IMR-90 (cell line): ENCODE data around the gene OSTN. TPM values are rescaled to one million over a fixed set of nuclear protein-coding genes. Genes with fewer than 3 reads are reported as not detected.

Experiments used
- ATAC-seq: fragments of 200-7000 bp; cut with Tn5 transposase; 2 replicates; pipeline ENCODE4 v1.9.1; 2020; ENCODE audit warnings: low read depth, mild to moderate bottlenecking, moderate library complexity
- BruUV-seq: library from RNA; stranded (reverse); fragments of 400-500 nt; replicated peaks from 2 replicates; lab custom pipeline; 2021; lab: Mats Ljungman, UMichigan
- CTCF ChIA-PET: fragments of 300-600 bp; formaldehyde crosslinking; extraction: SDS; loops from one replicate; lab custom pipeline; 2021; ENCODE audit warnings: antibody characterized with exemption; lab: Yijun Ruan, JAX
- POLR2A ChIA-PET: fragments of 300-600 bp; sonication (Branson Sonifier 250); formaldehyde crosslinking; loops from one replicate; lab custom pipeline; 2022; ENCODE audit warnings: antibody characterized with exemption; ENCODE audit not compliant: unreplicated experiment; lab: Charles Lee
- DNase-seq: peaks from one replicate; pipeline ENCODE4 v3.0.0; 2013
- H2AFZ ChIP-seq: replicated peaks from 2 replicates; pipeline ENCODE3; 2013; ENCODE audit warnings: low read length, mild to moderate bottlenecking; ENCODE audit not compliant: poor library complexity
- H2AK5ac ChIP-seq: 2 replicates; pipeline ENCODE4 v1.6.1; 2013; ENCODE audit warnings: low read depth, low read length, inconsistent platforms
- H2AK9ac ChIP-seq: replicated peaks from 2 replicates; pipeline ENCODE3; 2013; ENCODE audit warnings: mild to moderate bottlenecking, low read depth, low read length, moderate library complexity; ENCODE audit not compliant: poor library complexity
- H2BK120ac ChIP-seq: 2 replicates; pipeline ENCODE4 v1.6.1; 2013; ENCODE audit warnings: low read depth, low read length, inconsistent platforms
- H2BK15ac ChIP-seq: 3 replicates; pipeline ENCODE4 v1.6.1; 2013; ENCODE audit warnings: low read depth, low read length, inconsistent platforms
- H2BK20ac ChIP-seq: 2 replicates; pipeline ENCODE4 v1.6.1; 2013; ENCODE audit warnings: low read depth, mild to moderate bottlenecking, inconsistent platforms, low read length, moderate library complexity
- H2BK5ac ChIP-seq: 2 replicates; pipeline ENCODE4 v1.6.1; 2013; ENCODE audit warnings: mild to moderate bottlenecking, low read depth, low read length, inconsistent platforms; ENCODE audit not compliant: poor library complexity, severe bottlenecking
- H3K14ac ChIP-seq: replicated peaks from 2 replicates; pipeline ENCODE4 v1.6.1; 2013; ENCODE audit warnings: low read depth, low read length, inconsistent platforms
- H3K18ac ChIP-seq: 2 replicates; pipeline ENCODE4 v1.6.1; 2013; ENCODE audit warnings: low read depth, low read length, control low read depth
- H3K23ac ChIP-seq: 2 replicates; pipeline ENCODE4 v1.6.1; 2013; ENCODE audit warnings: low read depth, low read length, inconsistent platforms
- H3K27ac ChIP-seq: 2 replicates; pipeline ENCODE4 v1.5.1; 2013; ENCODE audit warnings: mild to moderate bottlenecking, control low read depth, low read length; ENCODE audit not compliant: insufficient read depth
- H3K27me3 ChIP-seq: 2 replicates; pipeline ENCODE4 v1.6.1; 2013; ENCODE audit warnings: low read length; ENCODE audit not compliant: control insufficient read depth, insufficient read depth
- H3K36me3 ChIP-seq: 2 replicates; pipeline ENCODE4 v1.6.1; 2013; ENCODE audit warnings: low read length, mixed read lengths; ENCODE audit not compliant: control insufficient read depth, insufficient read depth
- H3K4ac ChIP-seq: 2 replicates; pipeline ENCODE4 v1.6.1; 2013; ENCODE audit warnings: low read depth, low read length, inconsistent platforms
- H3K4me1 ChIP-seq: 2 replicates; pipeline ENCODE4 v1.6.1; 2013; ENCODE audit warnings: low read length, mixed read lengths; ENCODE audit not compliant: control insufficient read depth, insufficient read depth
- H3K4me2 ChIP-seq: 2 replicates; pipeline ENCODE4 v1.6.1; 2013; ENCODE audit warnings: low read depth, mild to moderate bottlenecking, control low read depth, low read length, moderate library complexity
- H3K4me3 ChIP-seq: 2 replicates; pipeline ENCODE4 v1.5.1; 2013; ENCODE audit warnings: low read depth, mild to moderate bottlenecking, control low read depth, low read length, moderate library complexity; ENCODE audit not compliant: insufficient read depth
- H3K56ac ChIP-seq: 2 replicates; pipeline ENCODE4 v1.6.1; 2013; ENCODE audit warnings: low read length, inconsistent platforms; ENCODE audit not compliant: insufficient read depth; ENCODE audit errors: extremely low read depth
- H3K79me1 ChIP-seq, 2 experiments: 2 replicates each; pipeline ENCODE4 v1.6.1; 2013; ENCODE audit warnings: low read length in 2 of 2, inconsistent platforms in 1 of 2, low read depth in 1 of 2
- H3K9ac ChIP-seq: 2 replicates; pipeline ENCODE4 v1.6.1; 2013; ENCODE audit warnings: low read depth, low read length, control low read depth
- H3K9me1 ChIP-seq: 2 replicates; pipeline ENCODE4 v1.6.1; 2013; ENCODE audit warnings: low read length, inconsistent platforms; ENCODE audit not compliant: insufficient read depth
- H3K9me3 ChIP-seq: 2 replicates; pipeline ENCODE4 v1.6.1; 2013; ENCODE audit warnings: low read length; ENCODE audit not compliant: control insufficient read depth, insufficient read depth
- H4K20me1 ChIP-seq: 2 replicates; pipeline ENCODE4 v1.6.1; 2013; ENCODE audit warnings: low read length, inconsistent platforms; ENCODE audit not compliant: insufficient read depth
- H4K5ac ChIP-seq: 2 replicates; pipeline ENCODE4 v1.6.1; 2013; ENCODE audit warnings: mild to moderate bottlenecking, low read depth, low read length, control low read depth
- H4K8ac ChIP-seq, 2 experiments: 2 replicates each; pipeline ENCODE4 v1.6.1; 2013; ENCODE audit warnings: low read depth in 2 of 2, low read length in 2 of 2, control low read depth in 1 of 2, inconsistent platforms in 1 of 2
- H4K91ac ChIP-seq: 2 replicates; pipeline ENCODE4 v1.6.1; 2013; ENCODE audit warnings: low read depth, low read length, inconsistent platforms; ENCODE audit not compliant: insufficient read depth
- BHLHE40 ChIP-seq: fragments of 150-350 bp; IDR thresholded peaks from 2 replicates; pipeline ENCODE4 v1.6.1; 2016; ENCODE audit warnings: mild to moderate bottlenecking, low read depth, low read length
- CEBPB ChIP-seq: IDR thresholded peaks from 2 replicates; pipeline ENCODE4 v1.6.1; 2012; ENCODE audit warnings: low read depth, low read length, improper control_type of control experiment
- CHD1 ChIP-seq: IDR thresholded peaks from 2 replicates; pipeline ENCODE4 v1.6.1; 2012; ENCODE audit warnings: low read depth, low read length, improper control_type of control experiment
- FOS ChIP-seq: fragments of 150-350 bp; IDR thresholded peaks from 2 replicates; pipeline ENCODE4 v1.6.1; 2016; ENCODE audit warnings: low read depth, low read length
- MAFK ChIP-seq: IDR thresholded peaks from 2 replicates; pipeline ENCODE4 v1.6.1; 2012; ENCODE audit warnings: low read depth, low read length, improper control_type of control experiment
- MAZ ChIP-seq: IDR thresholded peaks from 2 replicates; pipeline ENCODE4 v1.6.1; 2012; ENCODE audit warnings: low read depth, mild to moderate bottlenecking, low read length, improper control_type of control experiment, moderate library complexity, borderline replicate concordance
- MXI1 ChIP-seq: IDR thresholded peaks from 2 replicates; pipeline ENCODE4 v1.6.1; 2012; ENCODE audit warnings: low read depth, mild to moderate bottlenecking, low read length, moderate library complexity, borderline replicate concordance
- NFE2L2 ChIP-seq: fragments of 150-350 bp; IDR thresholded peaks from 2 replicates; pipeline ENCODE4 v1.6.1; 2016; ENCODE audit warnings: low read depth, mild to moderate bottlenecking, low read length
- POLR2A ChIP-seq: IDR thresholded peaks from 2 replicates; pipeline ENCODE4 v1.6.1; 2012; ENCODE audit warnings: mild to moderate bottlenecking, low read depth, low read length
- RAD21 ChIP-seq: IDR thresholded peaks from 2 replicates; pipeline ENCODE4 v1.6.1; 2012; ENCODE audit warnings: low read length, improper control_type of control experiment
- RCOR1 ChIP-seq: IDR thresholded peaks from 2 replicates; pipeline ENCODE4 v1.6.1; 2012; ENCODE audit warnings: mild to moderate bottlenecking, low read length, improper control_type of control experiment; ENCODE audit not compliant: insufficient replicate concordance
- RFX5 ChIP-seq: IDR thresholded peaks from 2 replicates; pipeline ENCODE4 v1.8.0; 2012; ENCODE audit warnings: low read depth, mild to moderate bottlenecking, low read length, moderate library complexity
- WGBS, 2 experiments: methylation state at CpG; one replicate each; pipeline versions ENCODE4 v1.1.5 to v1.1.7; 2013; ENCODE audit warnings: missing lambda C conversion rate in 2 of 2; ENCODE audit not compliant: insufficient read length in 1 of 2; ENCODE audit errors: extremely low coverage in 2 of 2; 5-methylcytosine and 5-hydroxymethylcytosine counted together
- dilution Hi-C: fragments of 300-500 bp; cut with HindIII; formaldehyde crosslinking; loops from one replicate; pipeline ENCODE4 v1.14.3; 2018; ENCODE audit warnings: low sequenced_read_pairs; ENCODE audit not compliant: unreplicated experiment
- in situ Hi-C: fragments of 300-500 bp; cut with MboI; formaldehyde crosslinking; loops from 3 replicates; pipeline ENCODE4 v1.14.3; 2019; ENCODE audit warnings: low sequenced_read_pairs, inconsistent platforms, mixed read lengths
- intact Hi-C: fragments of 100-400 bp; cut with micrococcal nuclease; formaldehyde crosslinking; loops from 2 replicates; pipeline ENCODE4 v1.10.0; 2022
- polyA plus RNA-seq, 3 experiments: library from polyadenylated mRNA; depleted of rRNA; stranded (reverse); fragments of >200 nt; gene quantifications; 2 replicates each; pipeline ENCODE4 v1.2.3, GENCODE V29; 2012; ENCODE audit warnings: low replicate concordance in 1 of 3
- total RNA-seq: library from RNA; depleted of rRNA; stranded (reverse); fragments of >200 nt; gene quantifications from 2 replicates; pipeline ENCODE4 v1.2.3, GENCODE V29; 2012
- TF ChIP-seq, protein P1 (sequence below): fragments of 150-350 bp; IDR thresholded peaks from 2 replicates; pipeline ENCODE4 v1.6.1; 2016; ENCODE audit warnings: low read depth, mild to moderate bottlenecking, low read length, moderate library complexity, borderline replicate concordance
- TF ChIP-seq, protein P2 (sequence below): conservative IDR thresholded peaks from 2 replicates; pipeline ENCODE4 v1.5.1; 2012; ENCODE audit warnings: mild to moderate bottlenecking, low read depth, low read length, improper control_type of control experiment

OSTN gene
- total and polyA plus RNA-seq, 2 of the 4 experiments (the other 2 are of a cell fraction): not detected

DNA sequence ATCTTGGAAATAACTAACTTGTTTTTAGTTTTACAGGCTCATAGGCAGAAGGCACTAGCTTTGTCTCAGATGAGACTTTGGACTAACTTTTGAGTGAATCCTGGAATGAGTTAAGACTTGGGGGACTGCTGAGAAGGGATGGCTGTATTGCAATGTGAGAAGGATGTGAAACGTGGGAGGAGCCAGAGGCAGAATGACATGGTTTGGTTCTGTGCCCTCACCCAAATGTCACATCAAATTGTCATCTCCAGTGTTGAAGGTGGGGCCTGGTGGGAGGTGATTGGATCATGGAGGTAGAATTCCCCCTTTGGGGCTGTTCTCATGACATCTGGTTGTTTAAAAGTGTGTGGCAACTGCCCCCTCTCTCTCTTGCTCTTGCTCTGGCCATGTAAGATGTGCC, 101.4 kb downstream of the OSTN start:
- DNase-seq (no peak), ATAC-seq (no peak)
- H4K91ac ChIP-seq: no peak overlapping the region
- intact Hi-C loops: no loop called here
- H3K14ac ChIP-seq: no peak overlapping the region
- no peaks in the 10 kb centered on the region for H3K9me3 ChIP-seq
- H3K4me2 ChIP-seq: no peak overlapping the region
- no peak overlapping the region for H4K5ac ChIP-seq
- no peak overlapping the region for H3K56ac ChIP-seq
- H3K9ac ChIP-seq: no peak overlapping the region
- H2BK15ac ChIP-seq: no peak overlapping the region
- no peak overlapping the region for H2AK5ac ChIP-seq
- no peaks in the 10 kb centered on the region for H3K36me3 ChIP-seq
- no CpG with 5 or more reads among the region's 1 CpG for WGBS, 2 experiments
- no peaks in the 10 kb centered on the region for H4K20me1 ChIP-seq
- no peak overlapping the region for H2BK20ac ChIP-seq
- H3K27ac ChIP-seq: no peak overlapping the region
- H2BK5ac ChIP-seq: no peak overlapping the region
- ChIA-PET CTCF (interaction anchor here (1.0 kb wide), 1 partner anchor 13 kb away, joined by 4 read pairs; no protein-coding TSS in a partner anchor), POLR2A (no interaction called here)
- dilution Hi-C loops: no loop called here
- no peak for TF ChIP-seq MXI1
- TF ChIP-seq CEBPB: no peak
- TF ChIP-seq RCOR1: no peak
- TF ChIP-seq MAFK: no peak
- no peak for TF ChIP-seq POLR2A
- TF ChIP-seq BHLHE40: no peak
- TF ChIP-seq RFX5: no peak
- TF ChIP-seq, protein P1, sequence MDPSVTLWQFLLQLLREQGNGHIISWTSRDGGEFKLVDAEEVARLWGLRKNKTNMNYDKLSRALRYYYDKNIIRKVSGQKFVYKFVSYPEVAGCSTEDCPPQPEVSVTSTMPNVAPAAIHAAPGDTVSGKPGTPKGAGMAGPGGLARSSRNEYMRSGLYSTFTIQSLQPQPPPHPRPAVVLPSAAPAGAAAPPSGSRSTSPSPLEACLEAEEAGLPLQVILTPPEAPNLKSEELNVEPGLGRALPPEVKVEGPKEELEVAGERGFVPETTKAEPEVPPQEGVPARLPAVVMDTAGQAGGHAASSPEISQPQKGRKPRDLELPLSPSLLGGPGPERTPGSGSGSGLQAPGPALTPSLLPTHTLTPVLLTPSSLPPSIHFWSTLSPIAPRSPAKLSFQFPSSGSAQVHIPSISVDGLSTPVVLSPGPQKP: no peak
- TF ChIP-seq RAD21: no peak
- no peak for TF ChIP-seq FOS
- no peak for TF ChIP-seq NFE2L2
- TF ChIP-seq MAZ: no peak
- TF ChIP-seq CHD1: no peak
- TF ChIP-seq, protein P2, sequence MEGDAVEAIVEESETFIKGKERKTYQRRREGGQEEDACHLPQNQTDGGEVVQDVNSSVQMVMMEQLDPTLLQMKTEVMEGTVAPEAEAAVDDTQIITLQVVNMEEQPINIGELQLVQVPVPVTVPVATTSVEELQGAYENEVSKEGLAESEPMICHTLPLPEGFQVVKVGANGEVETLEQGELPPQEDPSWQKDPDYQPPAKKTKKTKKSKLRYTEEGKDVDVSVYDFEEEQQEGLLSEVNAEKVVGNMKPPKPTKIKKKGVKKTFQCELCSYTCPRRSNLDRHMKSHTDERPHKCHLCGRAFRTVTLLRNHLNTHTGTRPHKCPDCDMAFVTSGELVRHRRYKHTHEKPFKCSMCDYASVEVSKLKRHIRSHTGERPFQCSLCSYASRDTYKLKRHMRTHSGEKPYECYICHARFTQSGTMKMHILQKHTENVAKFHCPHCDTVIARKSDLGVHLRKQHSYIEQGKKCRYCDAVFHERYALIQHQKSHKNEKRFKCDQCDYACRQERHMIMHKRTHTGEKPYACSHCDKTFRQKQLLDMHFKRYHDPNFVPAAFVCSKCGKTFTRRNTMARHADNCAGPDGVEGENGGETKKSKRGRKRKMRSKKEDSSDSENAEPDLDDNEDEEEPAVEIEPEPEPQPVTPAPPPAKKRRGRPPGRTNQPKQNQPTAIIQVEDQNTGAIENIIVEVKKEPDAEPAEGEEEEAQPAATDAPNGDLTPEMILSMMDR: no peak
- H3K23ac ChIP-seq: no peak overlapping the region
- H3K4me3 ChIP-seq: no peak overlapping the region
- H2AFZ ChIP-seq: no peak overlapping the region
- no peaks in the 10 kb centered on the region for H3K9me1 ChIP-seq
- no peak overlapping the region for H2AK9ac ChIP-seq
- H3K18ac ChIP-seq: no peak overlapping the region
- H2BK120ac ChIP-seq: no peak overlapping the region
- peaks cover 2% of the 10 kb centered on the region; the same call in 1 of the 2 replicates for H3K4me1 ChIP-seq
- no peaks in the 10 kb centered on the region for H3K27me3 ChIP-seq
- H4K8ac ChIP-seq: no peak overlapping the region
- in situ Hi-C loops: no loop called here
- no peak overlapping the region for H3K4ac ChIP-seq
- BruUV-seq: no TSS peak
- H3K79me1 ChIP-seq: no peaks in the 10 kb centered on the region
